HG02798 (cell line): Measurements from ENCODE around the gene FARSA.
"Not testable (repeated sequence)": the region's sequence is repeated elsewhere in the genome, so short reads cannot be mapped to it uniquely, and the experiment has no call there.

Experiments used
- ATAC-seq: cut with Tn5 transposase; IDR thresholded peaks from one replicate; pipeline ENCODE4 v1.9.1; 2021; ENCODE audit warnings: mild to moderate bottlenecking; ENCODE audit not compliant: unreplicated experiment, poor library complexity

The FARSA gene

GRCh38 chr19:12933287-12934072, at the start of gene FARSA:
Gene FARSA (minus strand): TSS chr19:12933711. CDS start chr19:12933696, 15 bp downstream.
- ATAC-seq = peak; percentile 39

GRCh38 chr19:12983091-12983490, 49.6 kb upstream of the FARSA start:
- no peak for ATAC-seq

DNA sequence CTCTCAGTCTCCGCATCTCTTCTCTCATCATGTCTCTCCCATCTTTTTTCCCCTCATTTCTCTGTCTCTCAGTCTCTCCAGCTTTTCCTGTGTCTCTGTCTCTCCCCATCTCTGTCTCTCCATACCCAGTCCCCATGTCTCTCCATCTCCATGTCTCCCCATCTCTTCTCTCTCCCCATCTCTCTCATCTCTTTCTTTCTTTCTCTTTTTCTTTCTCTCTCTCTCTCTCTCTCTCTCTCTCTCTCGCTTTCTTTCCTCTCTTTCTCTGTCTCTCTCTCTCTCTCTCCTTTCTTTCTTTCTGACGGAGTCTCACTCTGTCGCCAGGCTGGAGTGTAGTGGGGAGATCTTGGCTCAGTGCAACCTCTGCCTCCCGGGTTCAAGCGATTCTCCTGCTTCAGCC, 49.1 kb upstream of the FARSA start:
- no peak for ATAC-seq

DNA sequence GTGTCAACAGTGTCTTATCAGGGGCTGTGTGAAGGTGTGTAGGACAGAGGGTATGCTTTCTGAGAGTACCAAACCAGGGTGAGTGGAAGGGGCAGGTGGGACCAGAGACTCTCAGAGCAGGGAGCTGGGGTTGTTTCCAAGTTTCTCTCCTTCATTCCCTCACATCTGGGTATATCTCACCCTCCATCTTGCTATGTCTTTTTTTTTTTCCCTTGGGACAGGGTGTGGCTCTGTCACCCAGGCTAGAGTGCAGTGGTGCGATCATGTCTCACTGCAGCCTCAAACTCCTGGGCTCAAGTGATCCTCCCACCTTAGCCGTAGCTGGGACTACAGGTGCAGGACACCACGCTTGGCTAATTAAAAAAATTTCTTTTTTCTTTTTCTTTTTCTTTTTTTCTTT, 46.5 kb upstream of the FARSA start:
- no peak for ATAC-seq

DNA sequence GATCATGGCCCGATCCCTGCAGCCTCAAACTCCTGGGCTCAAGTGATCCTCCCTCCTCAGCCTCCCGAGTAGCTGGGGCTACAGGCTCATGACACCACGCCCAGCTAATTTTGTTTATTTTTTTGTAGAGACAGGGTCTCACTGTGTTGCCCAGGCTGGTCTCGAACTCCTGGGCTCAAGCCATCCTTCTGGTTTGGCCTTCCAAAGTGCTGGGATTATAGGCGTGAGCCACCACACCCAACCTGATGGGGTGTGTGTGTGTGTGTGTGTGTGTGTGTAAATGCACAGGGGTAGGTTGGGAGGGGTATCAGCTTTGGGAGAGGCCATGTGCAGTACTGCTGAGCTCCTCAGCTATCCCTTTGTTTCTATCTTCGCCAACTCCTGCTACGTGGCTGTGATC, 42.6 kb upstream of the FARSA start:
- not testable (repeated sequence) for ATAC-seq

- ATAC-seq = no peak
Observed at GRCh38 chr19:12975221-12975741, 41.8 kb upstream of the FARSA start.

GRCh38 chr19:12974301-12975220, 41.0 kb upstream of the FARSA start:
- no peak for ATAC-seq

- ATAC-seq = no peak
Observed at GRCh38 chr19:12973236-12973635, 39.7 kb upstream of the FARSA start.

DNA sequence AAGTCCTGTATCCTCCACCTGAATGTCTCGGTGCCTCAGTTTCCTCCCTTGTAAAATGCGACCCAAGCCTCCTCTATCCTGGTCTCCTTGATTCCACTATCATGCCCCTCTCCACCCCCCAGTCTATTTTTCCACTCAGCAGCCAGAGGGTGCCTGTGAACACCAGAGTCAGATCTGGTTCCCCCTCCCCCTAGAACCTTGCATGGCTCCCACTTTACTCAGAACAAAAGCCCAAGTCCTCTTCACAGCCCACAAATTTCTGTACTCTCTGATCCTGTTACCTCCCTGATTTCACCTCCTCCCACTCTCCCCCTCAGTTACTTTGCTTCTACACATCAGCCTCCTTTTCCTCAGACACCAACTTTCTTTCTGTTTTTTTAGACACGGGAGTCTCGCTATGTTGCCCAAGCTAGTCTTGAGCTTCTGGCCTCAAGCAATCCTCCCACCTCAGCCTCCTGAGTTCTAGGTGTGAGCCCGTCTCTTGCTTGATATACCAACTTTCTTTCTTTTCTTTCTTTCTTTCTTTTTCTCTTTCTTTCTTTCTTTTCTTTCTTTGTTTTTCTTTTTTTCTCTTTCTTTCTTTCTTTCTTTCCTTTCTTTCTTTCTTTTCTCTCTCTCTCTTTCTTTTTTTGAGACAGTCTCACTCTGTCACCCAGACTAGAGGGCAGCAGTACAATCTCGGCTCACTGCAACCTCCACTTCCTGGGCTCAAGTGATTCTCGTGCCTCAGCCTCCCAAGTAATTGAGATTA, 36.7 kb upstream of the FARSA start:
- ATAC-seq = no peak

- no peak for ATAC-seq
Observed at GRCh38 chr19:12969292-12969988, 35.9 kb upstream of the FARSA start, which contains the start of gene DAND5. Gene DAND5 (plus strand): TSS chr19:12969576. CDS start chr19:12969661, 85 bp downstream.

- ATAC-seq = no peak
Observed at GRCh38 chr19:12967907-12968306, 34.4 kb upstream of the FARSA start.

- ATAC-seq = no peak
Observed at GRCh38 chr19:12965812-12966135, 32.3 kb upstream of the FARSA start.

- ATAC-seq = peak; percentile 77
Observed at GRCh38 chr19:12965017-12965811, 31.7 kb upstream of the FARSA start.

GRCh38 chr19:12959481-12959880, 26.0 kb upstream of the FARSA start:
- ATAC-seq = no peak

DNA sequence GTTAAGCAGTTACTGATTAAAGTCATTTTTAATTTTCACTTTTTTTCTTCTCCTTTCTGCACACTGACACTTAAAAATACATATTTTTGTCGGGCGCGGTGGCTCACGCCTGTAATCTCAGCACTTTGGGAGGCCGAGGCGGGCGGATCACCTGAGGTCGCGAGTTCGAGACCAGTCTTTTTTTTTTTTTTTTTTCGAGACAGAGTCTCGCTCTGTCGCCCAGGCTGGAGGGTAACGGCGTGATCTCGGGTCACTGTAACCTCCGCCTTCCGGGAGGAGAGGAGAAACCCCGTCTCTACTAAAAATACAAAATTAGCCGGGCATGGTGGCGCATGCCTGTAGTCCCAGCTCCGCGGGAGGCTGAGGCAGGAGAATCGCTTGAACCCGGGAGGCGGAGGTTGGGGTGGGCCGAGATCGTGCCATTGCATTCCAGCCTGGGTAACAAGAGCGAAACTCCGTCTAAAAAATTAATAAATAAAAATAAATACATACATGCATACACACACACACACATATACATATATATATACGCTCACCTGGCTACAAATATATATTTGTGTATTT, 24.0 kb upstream of the FARSA start:
- not testable (repeated sequence) for ATAC-seq

DNA sequence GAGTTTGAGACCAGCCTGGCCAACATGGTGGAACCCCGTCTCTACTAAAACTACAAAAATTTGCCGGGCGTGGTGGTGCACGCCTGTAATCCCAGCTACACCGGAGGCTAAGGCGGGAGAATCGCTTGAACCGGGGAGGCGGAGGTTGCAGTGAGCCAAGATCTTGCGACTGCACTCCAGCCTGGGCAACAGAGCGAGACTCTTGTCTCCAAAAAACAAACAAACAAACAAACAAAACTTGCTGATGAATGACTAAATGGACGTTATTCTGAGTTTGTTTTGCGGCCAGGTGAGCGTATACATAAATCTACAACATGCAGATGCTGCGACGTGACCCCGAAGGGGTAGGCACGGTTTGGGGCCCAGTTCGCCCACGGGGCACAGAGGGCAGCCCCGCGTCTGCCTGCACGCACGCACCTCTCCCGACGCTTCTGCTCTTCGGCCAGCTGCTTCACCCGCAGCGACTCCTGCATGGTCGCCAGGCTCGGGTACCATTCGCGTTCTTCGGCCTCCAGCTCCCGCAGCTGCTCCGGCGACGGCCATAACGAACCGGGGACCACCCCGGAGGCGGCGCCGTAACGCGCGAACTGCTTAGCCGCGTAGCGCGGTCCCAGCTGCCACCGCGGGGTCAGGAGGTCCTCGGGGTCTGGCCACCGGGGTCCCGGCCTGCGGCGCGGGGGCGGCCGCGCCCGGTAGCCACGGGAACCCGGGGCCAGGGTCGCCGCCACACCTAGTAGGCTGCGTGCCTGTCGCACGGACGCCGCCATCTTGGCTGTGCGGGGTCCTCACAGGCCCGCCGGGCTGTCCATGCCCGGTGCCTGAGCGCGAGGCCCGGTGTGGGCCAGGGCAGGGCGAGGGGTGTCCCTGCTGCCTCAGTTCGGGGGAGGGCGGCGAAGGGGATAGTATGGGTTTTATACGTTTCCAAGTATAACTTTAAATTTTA, 23.2 kb upstream of the FARSA start, which contains the start of gene GADD45GIP1:
Gene GADD45GIP1 (minus strand): TSS at position 778 of the 943 bp plus-strand sequence. CDS start 11 bp downstream, at position 767.
- peak; percentile 76 for ATAC-seq

GRCh38 chr19:12955996-12956395, 22.5 kb upstream of the FARSA start:
- ATAC-seq = no peak
